Mucosa of stomach (tissue), 1 donor: ENCODE data around the gene TRAPPC2.
"Not testable (repeated sequence)": the region's sequence is repeated elsewhere in the genome, so short reads cannot be mapped to it uniquely, and the experiment has no call there.

Experiments used
- H3K27me3 ChIP-seq: one replicate; pipeline ENCODE4 v1.7.0; 2013; ENCODE audit warnings: mild to moderate bottlenecking, low read length; ENCODE audit not compliant: control insufficient read depth, insufficient read depth
- H3K36me3 ChIP-seq: one replicate; pipeline ENCODE4 v1.7.0; 2013; ENCODE audit warnings: low read length; ENCODE audit not compliant: control insufficient read depth, insufficient read depth
- H3K4me1 ChIP-seq: one replicate; pipeline ENCODE4 v1.7.0; 2013; ENCODE audit warnings: mild to moderate bottlenecking, low read length; ENCODE audit not compliant: control insufficient read depth, insufficient read depth
- H3K4me3 ChIP-seq: one replicate; pipeline ENCODE4 v1.7.0; 2013; ENCODE audit warnings: low read length
- H3K9ac ChIP-seq: one replicate; pipeline ENCODE4 v1.7.0; 2013; ENCODE audit warnings: mild to moderate bottlenecking, low read length, moderate library complexity
- H3K9me3 ChIP-seq: one replicate; pipeline ENCODE4 v1.7.0; 2013; ENCODE audit warnings: mild to moderate bottlenecking, low read length, moderate library complexity; ENCODE audit not compliant: control insufficient read depth
- donor health status: Pancreatic carcinoma.

The TRAPPC2 gene

DNA sequence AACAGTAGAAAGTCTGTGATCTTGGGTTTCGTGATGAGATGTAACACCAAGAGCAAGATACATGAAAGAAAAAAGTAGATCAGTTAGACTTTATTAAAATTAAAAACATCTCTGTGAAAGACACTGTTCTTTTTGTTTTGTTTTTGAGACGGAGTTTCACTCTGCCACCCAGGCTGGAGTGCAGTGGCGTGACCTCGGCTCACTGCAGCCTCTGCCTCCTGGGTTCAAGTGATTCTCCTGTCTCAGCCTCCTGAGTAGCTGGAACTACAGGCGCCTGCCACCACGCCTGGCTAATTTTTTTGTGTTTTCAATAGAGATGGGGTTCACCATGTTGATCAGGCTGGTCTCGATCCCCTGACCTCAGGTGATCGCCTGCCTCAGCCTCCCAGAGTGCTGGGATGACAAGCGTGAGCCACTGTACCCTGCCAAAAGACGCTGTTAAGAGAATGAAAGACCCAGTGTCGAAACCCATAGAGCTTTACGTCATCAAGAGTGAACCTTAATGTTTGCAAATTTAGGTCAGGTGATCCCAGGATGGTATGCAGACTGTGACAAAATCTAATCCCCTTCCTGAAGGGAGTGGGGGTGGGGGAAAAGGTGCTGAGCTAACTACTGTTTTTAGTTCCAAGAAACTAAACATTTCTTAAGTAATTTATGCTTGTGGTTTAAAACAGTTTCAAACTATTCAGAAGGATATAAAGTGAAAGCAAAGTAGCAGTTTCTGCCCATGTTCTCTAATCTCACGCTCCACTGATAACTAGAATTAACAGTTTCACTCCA, 8.2 kb upstream of the TRAPPC2 start:
- Histone ChIP-seq H3K4me1 (no peaks in the 10 kb centered on the region), H3K36me3 (no peaks in the 10 kb centered on the region), H3K9ac (no peak overlapping the region), H3K4me3 (no peak overlapping the region), H3K27me3 (no peaks in the 10 kb centered on the region), H3K9me3 (no peaks in the 10 kb centered on the region)

DNA sequence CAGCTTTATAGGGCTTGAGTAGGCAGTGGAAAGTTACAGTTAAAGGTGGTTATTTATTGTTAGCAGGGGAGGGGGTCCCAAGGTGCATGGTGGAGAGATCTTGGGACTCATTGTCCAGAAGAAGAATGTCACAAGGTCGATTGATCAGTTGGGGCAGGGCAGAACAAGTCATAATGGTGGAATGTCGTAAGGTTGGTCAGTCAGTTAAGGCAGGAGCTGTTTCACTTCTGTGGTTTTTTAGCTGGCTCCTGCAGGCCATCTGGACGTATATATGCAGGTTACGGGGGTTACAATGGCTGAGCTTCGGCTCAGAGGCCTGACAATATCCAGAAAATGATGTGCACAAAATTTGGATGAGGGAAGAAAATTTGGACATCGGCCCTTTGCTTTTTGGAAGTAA, 7.3 kb upstream of the TRAPPC2 start:
- Histone ChIP-seq H3K9ac (no peak overlapping the region), H3K36me3 (no peaks in the 10 kb centered on the region), H3K9me3 (no peaks in the 10 kb centered on the region), H3K4me3 (no peak overlapping the region), H3K4me1 (peaks cover 2% of the 10 kb centered on the region), H3K27me3 (no peaks in the 10 kb centered on the region)

DNA sequence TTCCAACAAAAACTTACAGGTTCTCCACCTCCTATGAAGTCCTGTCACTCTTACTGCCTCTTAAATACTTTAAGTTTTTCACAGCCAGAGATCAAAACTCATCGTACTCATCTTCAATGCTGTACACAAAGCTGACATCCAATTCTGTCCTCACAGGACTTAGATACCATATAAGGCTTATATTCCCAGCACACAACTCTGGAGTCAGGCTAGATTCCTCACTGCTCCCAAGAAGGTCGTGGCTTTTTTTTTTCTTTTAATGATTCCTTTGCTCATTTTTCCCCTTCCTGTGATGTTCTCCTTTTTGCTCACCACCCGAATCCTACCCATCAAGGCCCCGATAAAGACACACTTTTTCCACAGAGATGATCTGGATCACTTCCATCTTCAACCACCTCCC, 914 bp downstream of the TRAPPC2 start:
- Histone ChIP-seq H3K4me3 (no peak overlapping the region), H3K4me1 (peaks cover 28% of the 10 kb centered on the region), H3K27me3 (no peaks in the 10 kb centered on the region), H3K36me3 (no peaks in the 10 kb centered on the region), H3K9ac (peak overlapping the region; percentile 83), H3K9me3 (no peaks in the 10 kb centered on the region)

DNA sequence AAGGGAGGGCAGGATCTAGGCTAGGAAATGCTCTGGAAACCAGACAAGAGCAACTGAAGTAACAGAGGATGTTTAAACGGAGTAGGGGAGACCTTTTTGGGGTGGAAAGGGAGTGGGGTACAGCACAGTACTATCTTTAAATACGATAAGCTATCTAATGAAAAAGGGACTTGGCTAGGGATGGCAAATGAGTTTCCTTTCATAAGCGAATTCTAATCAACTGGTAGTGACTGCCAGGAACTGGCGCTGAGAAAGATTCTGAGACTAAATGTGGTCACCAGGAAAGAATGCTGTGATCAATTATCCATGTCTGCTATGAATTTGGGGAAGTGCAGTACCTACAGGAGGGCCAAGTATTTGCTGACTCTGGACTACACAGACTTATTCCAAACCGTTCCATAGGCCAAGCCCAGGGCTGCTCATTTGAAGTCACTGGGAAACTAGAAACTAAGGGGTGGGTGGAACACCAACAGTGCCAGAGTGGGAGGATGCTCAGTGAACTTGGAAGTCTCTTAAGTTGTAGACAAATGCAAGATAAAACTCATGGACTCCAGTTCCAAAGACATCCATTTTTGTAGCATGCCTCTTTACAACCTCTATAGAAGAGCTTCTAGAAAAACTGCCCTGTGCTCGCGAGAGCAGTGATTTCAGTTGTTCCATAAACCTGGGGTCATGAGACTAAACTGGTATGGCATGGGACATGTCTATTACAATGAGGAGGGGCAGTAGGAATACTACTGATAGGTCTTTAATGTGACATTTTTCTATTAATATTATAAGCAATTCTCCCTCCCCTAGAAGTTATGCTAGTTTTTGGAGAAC, 2.0 kb downstream of the TRAPPC2 start:
- Histone ChIP-seq H3K4me3 (no peak overlapping the region), H3K27me3 (no peaks in the 10 kb centered on the region), H3K9ac (peak overlapping the region; percentile 4), H3K9me3 (no peaks in the 10 kb centered on the region), H3K4me1 (peaks cover 28% of the 10 kb centered on the region), H3K36me3 (no peaks in the 10 kb centered on the region)

DNA sequence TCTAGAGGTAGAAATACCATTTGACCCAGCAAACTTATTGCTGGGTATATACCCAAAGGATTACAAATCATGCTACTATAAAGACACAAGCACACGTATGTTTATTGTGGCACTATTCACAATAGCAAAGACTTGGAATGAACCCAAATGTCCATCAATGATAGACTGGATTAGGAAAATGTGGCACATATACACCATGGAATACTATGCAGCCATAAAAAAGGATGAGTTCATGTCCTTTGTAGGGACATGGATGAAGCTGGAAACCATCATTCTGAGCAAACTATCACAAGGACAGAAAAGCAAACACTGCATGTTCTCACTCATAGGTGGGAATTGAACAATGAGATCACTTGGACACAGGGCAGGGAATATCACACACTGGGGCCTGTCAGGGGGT, 3.9 kb downstream of the TRAPPC2 start:
- not testable (repeated sequence) for H3K27me3 ChIP-seq, H3K9me3 ChIP-seq, H3K4me3 ChIP-seq, H3K36me3 ChIP-seq, H3K9ac ChIP-seq
- H3K4me1 ChIP-seq: peaks cover 22% of the 10 kb centered on the region

DNA sequence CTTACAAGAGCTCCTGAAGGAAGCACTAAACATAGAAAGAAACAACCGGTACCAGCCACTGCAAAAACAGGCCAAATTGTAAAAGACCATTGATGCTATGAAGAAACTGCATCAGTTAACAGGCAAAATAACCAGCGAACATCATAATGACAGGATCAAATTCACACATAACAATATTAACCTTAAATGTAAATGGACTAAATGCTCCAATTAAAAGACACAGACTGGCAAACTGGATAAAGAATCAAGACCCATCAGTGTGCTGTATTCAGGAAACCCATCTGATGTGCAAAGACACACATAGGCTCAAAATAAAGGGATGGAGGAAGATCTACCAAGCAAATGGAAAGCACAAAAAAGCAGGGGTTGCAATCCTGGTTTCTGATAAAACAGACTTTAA, 7.8 kb downstream of the TRAPPC2 start:
- H3K9me3 ChIP-seq: not testable (repeated sequence)

DNA sequence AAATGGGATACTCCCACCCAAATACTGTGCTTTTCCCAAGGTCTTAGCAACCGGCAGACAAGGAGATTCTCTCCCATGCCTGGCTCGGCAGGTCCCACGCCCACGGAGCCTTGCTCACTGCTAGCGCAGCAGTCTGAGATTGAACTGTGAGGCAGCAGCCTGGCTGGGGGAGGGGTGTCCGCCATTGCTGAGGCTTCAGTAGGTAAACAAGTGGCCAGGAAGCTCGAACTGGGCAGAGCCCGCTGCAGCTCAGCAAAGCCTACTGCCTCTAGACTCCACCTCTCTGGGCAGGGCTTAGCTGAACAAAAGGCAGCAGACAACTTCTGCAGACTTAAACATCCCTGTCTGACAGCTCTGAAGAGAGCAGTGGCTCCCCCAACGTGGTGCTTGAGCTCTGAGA, 9.5 kb downstream of the TRAPPC2 start:
- not testable (repeated sequence) for H3K27me3 ChIP-seq, H3K9ac ChIP-seq, H3K9me3 ChIP-seq, H3K36me3 ChIP-seq, H3K4me3 ChIP-seq
- H3K4me1 ChIP-seq: peaks cover 23% of the 10 kb centered on the region

More for the DNA sequence above, 7.8 kb downstream of the TRAPPC2 start:
- not testable (repeated sequence) for H3K4me3 ChIP-seq, H3K27me3 ChIP-seq, H3K9ac ChIP-seq, H3K36me3 ChIP-seq
- peaks cover 23% of the 10 kb centered on the region for H3K4me1 ChIP-seq

DNA sequence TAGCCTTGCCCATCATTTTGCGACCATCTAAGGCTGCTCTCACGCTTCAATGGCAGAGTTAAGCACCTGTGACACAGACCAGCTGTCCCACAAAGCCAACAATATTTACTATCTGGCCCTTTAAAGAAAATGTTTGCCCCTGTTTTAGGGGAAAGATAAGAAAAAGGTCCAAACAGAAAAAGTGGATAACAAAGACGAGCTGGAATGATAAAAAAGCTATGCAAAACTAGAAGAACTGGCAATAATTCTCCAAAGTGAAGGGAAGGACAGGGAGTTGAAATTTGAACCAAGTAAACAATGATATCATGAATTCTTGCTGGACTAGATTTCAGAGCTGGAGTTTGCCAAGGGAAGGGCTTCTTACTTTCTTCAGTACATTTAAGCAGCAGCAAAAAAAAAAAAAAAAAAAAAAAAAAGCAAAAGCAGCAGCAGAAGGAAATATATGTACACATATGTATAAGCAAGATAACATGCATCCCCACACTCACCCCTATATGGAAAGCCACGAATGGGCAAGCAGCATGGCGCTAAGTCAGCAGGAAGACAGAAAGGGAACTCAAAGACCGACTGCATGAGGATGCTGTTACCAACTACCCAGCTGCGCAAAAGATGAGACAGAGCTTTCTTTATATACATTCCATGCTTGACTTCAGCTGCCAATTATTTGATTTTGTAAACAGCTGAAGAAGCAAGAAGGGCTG, 12.5 kb downstream of the TRAPPC2 start:
- no peak overlapping the region for H3K4me3 ChIP-seq
- peaks cover 23% of the 10 kb centered on the region for H3K4me1 ChIP-seq
- H3K27me3 ChIP-seq: no peaks in the 10 kb centered on the region
- H3K36me3 ChIP-seq: no peaks in the 10 kb centered on the region
- no peaks in the 10 kb centered on the region for H3K9me3 ChIP-seq
- H3K9ac ChIP-seq: peak overlapping the region; percentile 39

DNA sequence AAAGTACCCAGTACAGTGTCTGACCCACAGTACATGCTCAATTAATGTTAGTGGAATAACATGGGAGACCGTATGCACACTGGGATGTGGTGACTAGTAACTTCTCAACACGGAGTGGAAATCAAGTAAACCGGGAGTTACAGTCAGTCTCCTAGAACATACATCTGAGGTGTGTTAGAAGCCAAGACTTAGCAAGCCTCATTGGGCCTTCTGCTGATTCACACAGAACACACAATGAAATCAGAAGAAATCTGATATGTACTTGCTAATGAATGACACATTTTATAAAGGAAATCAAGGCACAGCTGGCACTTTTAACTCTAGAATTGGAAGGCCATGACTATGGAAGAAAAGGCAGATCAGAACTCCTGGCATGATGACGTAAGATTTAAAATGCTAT, 13.0 kb downstream of the TRAPPC2 start:
- Histone ChIP-seq H3K9ac (no peak overlapping the region), H3K27me3 (no peaks in the 10 kb centered on the region), H3K4me1 (peaks cover 23% of the 10 kb centered on the region), H3K9me3 (no peaks in the 10 kb centered on the region), H3K4me3 (no peak overlapping the region), H3K36me3 (no peaks in the 10 kb centered on the region)

DNA sequence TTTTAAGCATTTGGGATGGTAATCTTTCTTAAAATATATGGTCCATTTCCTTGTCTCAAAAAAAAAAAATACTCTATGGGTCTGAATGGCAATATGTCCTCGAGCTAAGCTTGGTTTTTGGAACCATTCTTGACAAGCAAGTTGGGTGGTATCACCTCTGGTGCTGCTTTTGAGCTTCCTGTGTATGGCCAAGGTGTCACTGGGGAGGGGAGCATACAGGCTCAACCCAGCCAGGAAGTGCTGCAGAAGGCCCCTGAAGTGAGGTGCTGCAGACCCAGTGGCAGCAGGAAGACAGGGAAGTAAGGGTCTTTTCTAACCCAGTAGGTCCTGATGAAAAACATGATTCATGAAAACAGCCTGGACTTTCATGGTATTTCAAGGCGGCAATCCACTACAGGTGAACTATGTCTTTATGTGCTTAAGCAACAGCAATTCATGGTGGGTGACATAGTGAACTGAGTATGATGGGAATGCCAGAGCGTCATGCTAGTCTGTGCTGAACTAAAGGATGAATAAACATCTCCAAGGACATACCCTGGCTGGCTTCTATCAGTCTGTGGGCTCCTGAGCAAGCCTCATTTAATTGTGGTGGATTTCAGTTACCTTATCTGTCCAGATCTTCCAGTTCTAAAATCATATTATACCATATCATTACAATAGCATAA, 15.1 kb downstream of the TRAPPC2 start:
- H3K4me1 ChIP-seq: peaks cover 19% of the 10 kb centered on the region
- H3K9me3 ChIP-seq: no peaks in the 10 kb centered on the region
- no peaks in the 10 kb centered on the region for H3K27me3 ChIP-seq
- no peak overlapping the region for H3K4me3 ChIP-seq
- no peaks in the 10 kb centered on the region for H3K36me3 ChIP-seq
- no peak overlapping the region for H3K9ac ChIP-seq

DNA sequence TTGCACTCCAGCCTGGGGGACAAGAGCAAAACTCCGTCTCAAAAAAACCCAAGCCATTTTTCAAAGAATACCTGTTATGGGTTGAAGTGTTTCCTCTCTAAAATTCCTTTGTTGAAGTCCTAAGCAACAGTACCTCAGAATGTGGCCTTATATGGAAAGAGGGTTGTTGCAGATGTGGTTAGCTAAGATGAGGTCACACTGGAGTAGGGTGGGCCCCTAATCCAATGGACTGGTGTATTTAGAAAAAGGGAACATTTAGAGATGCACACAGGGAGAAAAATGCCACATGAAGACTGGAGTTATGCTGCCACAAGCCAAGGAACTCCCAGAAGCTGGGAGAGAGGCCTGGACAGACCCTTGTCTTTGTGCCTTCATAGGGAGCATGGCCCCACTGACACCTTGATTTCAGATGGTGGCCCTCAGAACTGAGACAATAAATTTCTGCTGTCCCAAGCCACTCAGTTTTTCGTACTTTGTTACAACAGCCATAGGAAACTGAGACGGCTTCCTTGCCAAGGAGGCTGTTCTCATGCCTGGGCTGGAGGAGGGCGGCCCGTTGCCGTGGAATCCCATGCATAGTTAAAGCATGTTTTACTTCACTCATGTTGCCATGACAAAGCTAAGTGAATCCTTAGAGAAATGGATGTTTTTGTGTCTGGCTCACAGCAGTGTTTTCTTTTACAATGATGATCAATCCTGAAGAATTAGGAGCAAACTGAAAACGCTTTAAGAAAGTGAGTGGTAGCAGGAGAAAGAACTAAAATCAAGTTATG, 16.5 kb downstream of the TRAPPC2 start:
- no peaks in the 10 kb centered on the region for H3K9me3 ChIP-seq
- H3K36me3 ChIP-seq: no peaks in the 10 kb centered on the region
- H3K9ac ChIP-seq: no peak overlapping the region
- H3K4me1 ChIP-seq: peaks cover 14% of the 10 kb centered on the region
- H3K4me3 ChIP-seq: no peak overlapping the region
- no peaks in the 10 kb centered on the region for H3K27me3 ChIP-seq
